ENCODE results near the gene LTBP1. TPM values are rescaled to one million over a fixed set of nuclear protein-coding genes. Genes with fewer than 3 reads are reported as not detected.

The LTBP1 gene
- total and polyA plus RNA-seq, 2 experiments from 2014 or later: 15.7 to 49.8 TPM

DNA sequence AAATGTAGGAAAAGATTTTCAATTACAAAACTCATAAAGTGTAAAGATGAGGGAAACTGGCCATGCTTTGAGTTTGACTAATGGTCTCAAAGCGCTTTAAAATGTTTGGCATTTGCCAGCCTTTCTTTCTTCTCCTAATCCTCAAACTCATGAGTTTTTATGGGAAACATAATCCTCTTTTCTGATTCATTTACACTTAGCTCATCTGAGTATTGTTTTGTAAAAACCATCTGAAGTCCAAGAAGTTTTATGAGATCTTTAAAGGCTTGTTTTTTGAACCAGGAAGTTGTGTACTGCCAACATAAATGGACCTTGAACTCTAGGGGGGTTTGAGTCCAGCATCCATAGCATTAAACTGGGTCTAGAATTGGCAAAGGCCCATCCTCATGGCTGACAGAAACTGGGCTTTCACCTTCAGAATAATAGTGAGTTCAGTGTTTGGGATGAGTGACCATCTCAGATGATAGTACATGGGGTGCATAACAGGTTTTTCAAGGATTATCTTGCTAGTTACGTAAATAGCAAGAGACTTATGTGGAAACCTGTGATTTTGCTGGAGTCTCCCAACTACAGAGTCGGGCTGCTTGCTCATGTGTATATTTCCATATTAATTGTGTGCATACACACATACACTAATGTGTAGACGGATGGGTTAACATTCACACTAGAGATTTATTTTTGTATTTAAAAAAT, 3.8 kb upstream of the LTBP1 start:
- no peak overlapping the region; the same call in 1 of the 2 replicates for H2AFZ ChIP-seq
- no peak overlapping the region for H3K4me3 ChIP-seq
- no peak for DNase-seq (ENCODE audit: low spot score)
- H3F3A ChIP-seq (replicated peaks; ENCODE audit: low read depth): no peaks in the 10 kb centered on the region; the same call in 1 of the 2 replicates
- H3K27me3 ChIP-seq (ENCODE audit: insufficient read depth): no peaks in the 10 kb centered on the region
- no peaks in the 10 kb centered on the region for H3K79me2 ChIP-seq (replicated peaks; ENCODE audit: insufficient read depth)
- Mint-ChIP-seq H3K36me3 (ENCODE audit: low read depth) (no peaks in the 10 kb centered on the region; the same call in 2 of the 3 replicates), H3K4me3 (no peak overlapping the region), H3K27ac (no peak overlapping the region), H3K27me3 (ENCODE audit: insufficient read depth, low read depth, poor library complexity) (peaks cover 4% of the 10 kb centered on the region), H3K9me3 (no peaks in the 10 kb centered on the region; the same call in 2 of the 3 replicates), H3K4me1 (peaks cover 30% of the 10 kb centered on the region)
- no peak for ATAC-seq
- TF ChIP-seq POLR2AphosphoS5 (IDR thresholded peaks at IDR 0.05; ENCODE audit: low read depth) (no peak), CREB1 (CRISPR knock-in tag; IDR thresholded peaks at IDR 0.05; ENCODE audit: low read depth) (no peak), ZNF114 (CRISPR knock-in tag; IDR thresholded peaks at IDR 0.05) (no peak), JUNB (IDR thresholded peaks at IDR 0.05; ENCODE audit: unreplicated experiment) (no peak), NANOG (IDR thresholded peaks at IDR 0.05; ENCODE audit: borderline replicate concordance) (no peak), STAT1 (IDR thresholded peaks at IDR 0.05; ENCODE audit: unreplicated experiment) (no peak), ZNF331 (CRISPR knock-in tag; IDR thresholded peaks at IDR 0.05; ENCODE audit: low read depth) (no peak)
- TF ChIP-seq, protein P1, sequence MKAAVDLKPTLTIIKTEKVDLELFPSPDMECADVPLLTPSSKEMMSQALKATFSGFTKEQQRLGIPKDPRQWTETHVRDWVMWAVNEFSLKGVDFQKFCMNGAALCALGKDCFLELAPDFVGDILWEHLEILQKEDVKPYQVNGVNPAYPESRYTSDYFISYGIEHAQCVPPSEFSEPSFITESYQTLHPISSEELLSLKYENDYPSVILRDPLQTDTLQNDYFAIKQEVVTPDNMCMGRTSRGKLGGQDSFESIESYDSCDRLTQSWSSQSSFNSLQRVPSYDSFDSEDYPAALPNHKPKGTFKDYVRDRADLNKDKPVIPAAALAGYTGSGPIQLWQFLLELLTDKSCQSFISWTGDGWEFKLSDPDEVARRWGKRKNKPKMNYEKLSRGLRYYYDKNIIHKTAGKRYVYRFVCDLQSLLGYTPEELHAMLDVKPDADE (IDR thresholded peaks at IDR 0.05): no peak
- TF ChIP-seq, protein P2, sequence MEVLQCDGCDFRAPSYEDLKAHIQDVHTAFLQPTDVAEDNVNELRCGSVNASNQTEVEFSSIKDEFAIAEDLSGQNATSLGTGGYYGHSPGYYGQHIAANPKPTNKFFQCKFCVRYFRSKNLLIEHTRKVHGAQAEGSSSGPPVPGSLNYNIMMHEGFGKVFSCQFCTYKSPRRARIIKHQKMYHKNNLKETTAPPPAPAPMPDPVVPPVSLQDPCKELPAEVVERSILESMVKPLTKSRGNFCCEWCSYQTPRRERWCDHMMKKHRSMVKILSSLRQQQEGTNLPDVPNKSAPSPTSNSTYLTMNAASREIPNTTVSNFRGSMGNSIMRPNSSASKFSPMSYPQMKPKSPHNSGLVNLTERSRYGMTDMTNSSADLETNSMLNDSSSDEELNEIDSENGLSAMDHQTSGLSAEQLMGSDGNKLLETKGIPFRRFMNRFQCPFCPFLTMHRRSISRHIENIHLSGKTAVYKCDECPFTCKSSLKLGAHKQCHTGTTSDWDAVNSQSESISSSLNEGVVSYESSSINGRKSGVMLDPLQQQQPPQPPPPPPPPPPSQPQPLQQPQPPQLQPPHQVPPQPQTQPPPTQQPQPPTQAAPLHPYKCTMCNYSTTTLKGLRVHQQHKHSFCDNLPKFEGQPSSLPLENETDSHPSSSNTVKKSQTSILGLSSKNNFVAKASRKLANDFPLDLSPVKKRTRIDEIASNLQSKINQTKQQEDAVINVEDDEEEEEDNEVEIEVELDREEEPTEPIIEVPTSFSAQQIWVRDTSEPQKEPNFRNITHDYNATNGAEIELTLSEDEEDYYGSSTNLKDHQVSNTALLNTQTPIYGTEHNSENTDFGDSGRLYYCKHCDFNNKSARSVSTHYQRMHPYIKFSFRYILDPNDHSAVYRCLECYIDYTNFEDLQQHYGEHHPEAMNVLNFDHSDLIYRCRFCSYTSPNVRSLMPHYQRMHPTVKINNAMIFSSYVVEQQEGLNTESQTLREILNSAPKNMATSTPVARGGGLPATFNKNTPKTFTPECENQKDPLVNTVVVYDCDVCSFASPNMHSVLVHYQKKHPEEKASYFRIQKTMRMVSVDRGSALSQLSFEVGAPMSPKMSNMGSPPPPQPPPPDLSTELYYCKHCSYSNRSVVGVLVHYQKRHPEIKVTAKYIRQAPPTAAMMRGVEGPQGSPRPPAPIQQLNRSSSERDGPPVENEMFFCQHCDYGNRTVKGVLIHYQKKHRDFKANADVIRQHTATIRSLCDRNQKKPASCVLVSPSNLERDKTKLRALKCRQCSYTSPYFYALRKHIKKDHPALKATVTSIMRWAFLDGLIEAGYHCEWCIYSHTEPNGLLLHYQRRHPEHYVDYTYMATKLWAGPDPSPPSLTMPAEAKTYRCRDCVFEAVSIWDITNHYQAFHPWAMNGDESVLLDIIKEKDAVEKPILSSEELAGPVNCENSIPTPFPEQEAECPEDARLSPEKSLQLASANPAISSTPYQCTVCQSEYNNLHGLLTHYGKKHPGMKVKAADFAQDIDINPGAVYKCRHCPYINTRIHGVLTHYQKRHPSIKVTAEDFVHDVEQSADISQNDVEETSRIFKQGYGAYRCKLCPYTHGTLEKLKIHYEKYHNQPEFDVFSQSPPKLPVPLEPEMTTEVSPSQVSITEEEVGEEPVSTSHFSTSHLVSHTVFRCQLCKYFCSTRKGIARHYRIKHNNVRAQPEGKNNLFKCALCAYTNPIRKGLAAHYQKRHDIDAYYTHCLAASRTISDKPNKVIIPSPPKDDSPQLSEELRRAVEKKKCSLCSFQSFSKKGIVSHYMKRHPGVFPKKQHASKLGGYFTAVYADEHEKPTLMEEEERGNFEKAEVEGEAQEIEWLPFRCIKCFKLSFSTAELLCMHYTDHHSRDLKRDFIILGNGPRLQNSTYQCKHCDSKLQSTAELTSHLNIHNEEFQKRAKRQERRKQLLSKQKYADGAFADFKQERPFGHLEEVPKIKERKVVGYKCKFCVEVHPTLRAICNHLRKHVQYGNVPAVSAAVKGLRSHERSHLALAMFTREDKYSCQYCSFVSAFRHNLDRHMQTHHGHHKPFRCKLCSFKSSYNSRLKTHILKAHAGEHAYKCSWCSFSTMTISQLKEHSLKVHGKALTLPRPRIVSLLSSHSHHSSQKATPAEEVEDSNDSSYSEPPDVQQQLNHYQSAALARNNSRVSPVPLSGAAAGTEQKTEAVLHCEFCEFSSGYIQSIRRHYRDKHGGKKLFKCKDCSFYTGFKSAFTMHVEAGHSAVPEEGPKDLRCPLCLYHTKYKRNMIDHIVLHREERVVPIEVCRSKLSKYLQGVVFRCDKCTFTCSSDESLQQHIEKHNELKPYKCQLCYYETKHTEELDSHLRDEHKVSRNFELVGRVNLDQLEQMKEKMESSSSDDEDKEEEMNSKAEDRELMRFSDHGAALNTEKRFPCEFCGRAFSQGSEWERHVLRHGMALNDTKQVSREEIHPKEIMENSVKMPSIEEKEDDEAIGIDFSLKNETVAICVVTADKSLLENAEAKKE (CRISPR knock-in tag; IDR thresholded peaks at IDR 0.05): no peak
- TF ChIP-seq, protein P3, sequence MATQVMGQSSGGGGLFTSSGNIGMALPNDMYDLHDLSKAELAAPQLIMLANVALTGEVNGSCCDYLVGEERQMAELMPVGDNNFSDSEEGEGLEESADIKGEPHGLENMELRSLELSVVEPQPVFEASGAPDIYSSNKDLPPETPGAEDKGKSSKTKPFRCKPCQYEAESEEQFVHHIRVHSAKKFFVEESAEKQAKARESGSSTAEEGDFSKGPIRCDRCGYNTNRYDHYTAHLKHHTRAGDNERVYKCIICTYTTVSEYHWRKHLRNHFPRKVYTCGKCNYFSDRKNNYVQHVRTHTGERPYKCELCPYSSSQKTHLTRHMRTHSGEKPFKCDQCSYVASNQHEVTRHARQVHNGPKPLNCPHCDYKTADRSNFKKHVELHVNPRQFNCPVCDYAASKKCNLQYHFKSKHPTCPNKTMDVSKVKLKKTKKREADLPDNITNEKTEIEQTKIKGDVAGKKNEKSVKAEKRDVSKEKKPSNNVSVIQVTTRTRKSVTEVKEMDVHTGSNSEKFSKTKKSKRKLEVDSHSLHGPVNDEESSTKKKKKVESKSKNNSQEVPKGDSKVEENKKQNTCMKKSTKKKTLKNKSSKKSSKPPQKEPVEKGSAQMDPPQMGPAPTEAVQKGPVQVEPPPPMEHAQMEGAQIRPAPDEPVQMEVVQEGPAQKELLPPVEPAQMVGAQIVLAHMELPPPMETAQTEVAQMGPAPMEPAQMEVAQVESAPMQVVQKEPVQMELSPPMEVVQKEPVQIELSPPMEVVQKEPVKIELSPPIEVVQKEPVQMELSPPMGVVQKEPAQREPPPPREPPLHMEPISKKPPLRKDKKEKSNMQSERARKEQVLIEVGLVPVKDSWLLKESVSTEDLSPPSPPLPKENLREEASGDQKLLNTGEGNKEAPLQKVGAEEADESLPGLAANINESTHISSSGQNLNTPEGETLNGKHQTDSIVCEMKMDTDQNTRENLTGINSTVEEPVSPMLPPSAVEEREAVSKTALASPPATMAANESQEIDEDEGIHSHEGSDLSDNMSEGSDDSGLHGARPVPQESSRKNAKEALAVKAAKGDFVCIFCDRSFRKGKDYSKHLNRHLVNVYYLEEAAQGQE (IDR thresholded peaks at IDR 0.05; ENCODE audit: unreplicated experiment): no peak
- TF ChIP-seq, protein P4, sequence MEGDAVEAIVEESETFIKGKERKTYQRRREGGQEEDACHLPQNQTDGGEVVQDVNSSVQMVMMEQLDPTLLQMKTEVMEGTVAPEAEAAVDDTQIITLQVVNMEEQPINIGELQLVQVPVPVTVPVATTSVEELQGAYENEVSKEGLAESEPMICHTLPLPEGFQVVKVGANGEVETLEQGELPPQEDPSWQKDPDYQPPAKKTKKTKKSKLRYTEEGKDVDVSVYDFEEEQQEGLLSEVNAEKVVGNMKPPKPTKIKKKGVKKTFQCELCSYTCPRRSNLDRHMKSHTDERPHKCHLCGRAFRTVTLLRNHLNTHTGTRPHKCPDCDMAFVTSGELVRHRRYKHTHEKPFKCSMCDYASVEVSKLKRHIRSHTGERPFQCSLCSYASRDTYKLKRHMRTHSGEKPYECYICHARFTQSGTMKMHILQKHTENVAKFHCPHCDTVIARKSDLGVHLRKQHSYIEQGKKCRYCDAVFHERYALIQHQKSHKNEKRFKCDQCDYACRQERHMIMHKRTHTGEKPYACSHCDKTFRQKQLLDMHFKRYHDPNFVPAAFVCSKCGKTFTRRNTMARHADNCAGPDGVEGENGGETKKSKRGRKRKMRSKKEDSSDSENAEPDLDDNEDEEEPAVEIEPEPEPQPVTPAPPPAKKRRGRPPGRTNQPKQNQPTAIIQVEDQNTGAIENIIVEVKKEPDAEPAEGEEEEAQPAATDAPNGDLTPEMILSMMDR (conservative IDR thresholded peaks at IDR 0.05; ENCODE audit: low read depth in 2 of 2): no peak
- no peaks in the 10 kb centered on the region for H3K36me3 ChIP-seq (ENCODE audit: insufficient read depth)
- no peak overlapping the region for H3K27ac ChIP-seq (ENCODE audit: low read depth)
- H3K4me2 ChIP-seq: no peak overlapping the region
- peaks cover 22% of the 10 kb centered on the region for H3K4me1 ChIP-seq (ENCODE audit: insufficient read depth)
- H3K9me2 ChIP-seq (ENCODE audit: insufficient read depth): 0 out of 2 replicates have a peak, but pooled peaks cover 2% of the 10 kb centered on the region
- H4K20me1 ChIP-seq (replicated peaks; ENCODE audit: insufficient read depth): no peaks in the 10 kb centered on the region

Data from GM23338 (cell line).